ENCODE results near the gene CRB3.
"Not testable (repeated sequence)": the region's sequence is repeated elsewhere in the genome, so short reads cannot be mapped to it uniquely, and the experiment has no call there.

The CRB3 gene

GRCh38 chr19:6498294-6499036, 34.4 kb downstream of the CRB3 start:
- no peak for DNase-seq

- no peak for DNase-seq
Measured at GRCh38 chr19:6499052-6499790, 35.1 kb downstream of the CRB3 start.

- DNase-seq, result no peak
Measured at GRCh38 chr19:6500837-6501739, 37.0 kb downstream of the CRB3 start.

GRCh38 chr19:6501740-6502648, 37.9 kb downstream of the CRB3 start, which contains the start of gene TUBB4A:
TSS of gene TUBB4A (minus strand) at chr19:6502309. CDS start at chr19:6502212, 97 bp downstream.
- peak in 1 of 2 experiments; percentile 34 for DNase-seq

- no peak for DNase-seq
Measured at GRCh38 chr19:6503407-6504201, 39.5 kb downstream of the CRB3 start.

GRCh38 chr19:6508028-6508771, 44.1 kb downstream of the CRB3 start:
- DNase-seq, result not testable (repeated sequence)

- no peak for DNase-seq
Measured at GRCh38 chr19:6509118-6509971, 45.3 kb downstream of the CRB3 start.

- DNase-seq, result no peak
Measured at GRCh38 chr19:6510618-6511017, 46.5 kb downstream of the CRB3 start.

GRCh38 chr19:6514089-6514488, 50.0 kb downstream of the CRB3 start:
- DNase-seq, result no peak

- no peak for DNase-seq
Measured at GRCh38 chr19:6514926-6515544, 51.0 kb downstream of the CRB3 start.

- DNase-seq, result peak; percentile 38 to 39
Measured at GRCh38 chr19:6516018-6516658, 52.1 kb downstream of the CRB3 start.

Data from activated CD4-positive, alpha-beta T cell treated with anti-CD3 and anti-CD28 coated beads, Interleukin-2, amount 50 U/mL, for 4 hours (primary cell).